H1 (cell line): ENCODE results near the gene PLA1A. TPM values are rescaled to one million over a fixed set of nuclear protein-coding genes. Genes with fewer than 3 reads are reported as not detected.
A peak's percentile ranks its signal among the peaks of the same experiment; 100 is the strongest.

ENCODE experiments used
- CTCF ChIA-PET: fragments of 300-600 bp; sonication (Branson Sonifier 250); formaldehyde crosslinking; loops from one replicate; lab custom pipeline; 2021; ENCODE audit not compliant: partially characterized antibody; lab: Charles Lee
- POLR2A ChIA-PET: fragments of 300-600 bp; sonication (Branson Sonifier 250); formaldehyde crosslinking; loops from one replicate; lab custom pipeline; 2021; ENCODE audit warnings: inconsistent platforms; ENCODE audit not compliant: partially characterized antibody; lab: Charles Lee
- DNase-seq, 2 experiments: peaks; one replicate each; pipeline versions ENCODE4 v3.0.0 to v3.0.0-alpha.2; 2010 to 2022; ENCODE audit warnings: low spot score in 2 of 2, low read depth in 1 of 2, mixed read lengths in 1 of 2
- FAIRE-seq: peaks from 2 replicates; lab custom pipeline; 2011; peaks lifted over from hg19 to GRCh38; lab: Jason Lieb, UNC
- H2AFZ ChIP-seq: 2 replicates; pipeline ENCODE4 v1.8.1; 2012; ENCODE audit warnings: low read length, inconsistent platforms
- H2AK5ac ChIP-seq: 2 replicates; pipeline ENCODE4 v1.6.1; 2013; ENCODE audit warnings: low read depth, low read length
- H2BK120ac ChIP-seq: replicated peaks from 2 replicates; pipeline ENCODE3; 2013; ENCODE audit warnings: low read depth, low read length, inconsistent platforms
- H2BK12ac ChIP-seq: 2 replicates; pipeline ENCODE4 v1.6.1; 2013; ENCODE audit warnings: low read depth, low read length
- H2BK15ac ChIP-seq: 2 replicates; pipeline ENCODE4 v1.6.1; 2013; ENCODE audit warnings: low read length
- H2BK20ac ChIP-seq: 2 replicates; pipeline ENCODE4 v1.6.1; 2013; ENCODE audit warnings: low read length
- H2BK5ac ChIP-seq: 2 replicates; pipeline ENCODE4 v1.6.1; 2013; ENCODE audit warnings: low read depth, low read length
- H3K14ac ChIP-seq: 2 replicates; pipeline ENCODE4 v1.6.1; 2013; ENCODE audit warnings: inconsistent platforms; ENCODE audit not compliant: insufficient read length
- H3K18ac ChIP-seq: 2 replicates; pipeline ENCODE4 v1.6.1; 2013; ENCODE audit warnings: low read length; ENCODE audit errors: extremely low read depth
- H3K23ac ChIP-seq: 2 replicates; pipeline ENCODE4 v1.6.1; 2013; ENCODE audit warnings: inconsistent platforms; ENCODE audit not compliant: insufficient read length
- H3K23me2 ChIP-seq: 2 replicates; pipeline ENCODE4 v1.6.1; 2013; ENCODE audit warnings: low read depth, low read length
- H3K27ac ChIP-seq: 2 replicates; pipeline ENCODE4 v1.6.1; 2011; ENCODE audit warnings: low read depth, low read length, inconsistent platforms
- H3K27me3 ChIP-seq, 4 experiments: replicated peaks in 1 of 4; 1 replicate in 1 of 4; 2 replicates in 3 of 4; pipeline versions ENCODE4 v1.6.1 to v1.8.1; 2011 to 2013; ENCODE audit warnings: low read length in 3 of 4, mild to moderate bottlenecking in 3 of 4, inconsistent platforms in 2 of 4, mixed read lengths in 2 of 4, moderate library complexity in 1 of 4; ENCODE audit not compliant: control insufficient read depth in 3 of 4, insufficient read depth in 3 of 4; ENCODE audit errors: extremely low read depth in 1 of 4
- H3K36me3 ChIP-seq, 4 experiments: 2 replicates each; pipeline versions ENCODE4 v1.6.1 to v1.8.1; 2011 to 2013; ENCODE audit warnings: mild to moderate bottlenecking in 4 of 4, low read length in 3 of 4, moderate library complexity in 2 of 4, control low read depth in 1 of 4, inconsistent platforms in 1 of 4; ENCODE audit not compliant: insufficient read depth in 4 of 4, control insufficient read depth in 2 of 4
- H3K4ac ChIP-seq: replicated peaks from 2 replicates; pipeline ENCODE3; 2013; ENCODE audit warnings: low read length, low read depth, mixed read lengths, inconsistent platforms; ENCODE audit not compliant: insufficient read length
- H3K4me1 ChIP-seq, 4 experiments: replicated peaks in 1 of 4; 1 replicate in 1 of 4; 2 replicates in 3 of 4; pipeline versions ENCODE4 v1.6.1 to v1.8.1; 2011 to 2013; ENCODE audit warnings: low read length in 3 of 4, inconsistent platforms in 2 of 4, mixed read lengths in 1 of 4; ENCODE audit not compliant: insufficient read depth in 4 of 4, control insufficient read depth in 3 of 4
- H3K4me2 ChIP-seq, 2 experiments: 2 replicates each; pipeline versions ENCODE4 v1.6.1 to v1.8.1; 2011 to 2013; ENCODE audit warnings: low read depth in 2 of 2, low read length in 2 of 2, control low read depth in 1 of 2, inconsistent platforms in 1 of 2, mild to moderate bottlenecking in 1 of 2; ENCODE audit not compliant: insufficient read depth in 1 of 2
- H3K4me3 ChIP-seq, 4 experiments: fragments of 200-600, 300-600 bp in 1 of 4; sonication (generic), shearing (Covaris generic), sonication (Bioruptor Twin) in 1 of 4; 2 replicates each; pipeline versions ENCODE4 v1.5.1 to v1.8.1; 2011 to 2016; ENCODE audit warnings: low read length in 4 of 4, low read depth in 3 of 4, control low read depth in 2 of 4, inconsistent platforms in 2 of 4, mild to moderate bottlenecking in 2 of 4, mixed read lengths in 1 of 4, moderate library complexity in 1 of 4; ENCODE audit not compliant: insufficient read depth in 2 of 4; ENCODE audit errors: extremely low read depth in 1 of 4
- H3K56ac ChIP-seq: replicated peaks from 2 replicates; pipeline ENCODE3; 2013; ENCODE audit warnings: low read depth, mild to moderate bottlenecking, mixed read lengths, low read length, inconsistent platforms; ENCODE audit not compliant: insufficient read length
- H3K79me1 ChIP-seq: 2 replicates; pipeline ENCODE4 v1.6.1; 2013; ENCODE audit warnings: low read depth, low read length, control low read depth
- H3K79me2 ChIP-seq, 2 experiments: 2 replicates each; pipeline versions ENCODE4 v1.6.1 to v1.8.1; 2012 to 2013; ENCODE audit warnings: low read length in 2 of 2, mild to moderate bottlenecking in 2 of 2, inconsistent platforms in 1 of 2; ENCODE audit not compliant: insufficient read depth in 2 of 2, control insufficient read depth in 1 of 2
- H3K9ac ChIP-seq, 4 experiments: replicated peaks in 1 of 4; 1 replicate in 1 of 4; 2 replicates in 3 of 4; pipeline versions ENCODE4 v1.6.1 to v1.8.1; 2011 to 2013; ENCODE audit warnings: low read depth in 3 of 4, low read length in 3 of 4, control low read depth in 2 of 4, mild to moderate bottlenecking in 2 of 4, moderate library complexity in 2 of 4, inconsistent platforms in 1 of 4; ENCODE audit errors: extremely low read depth in 1 of 4
- H3K9me3 ChIP-seq, 2 experiments: 2 replicates each; pipeline versions ENCODE4 v1.6.1 to v1.8.1; 2012 to 2013; ENCODE audit warnings: mild to moderate bottlenecking in 2 of 2, moderate library complexity in 2 of 2, control low read depth in 1 of 2, inconsistent platforms in 1 of 2, low read depth in 1 of 2, low read length in 1 of 2, mixed read lengths in 1 of 2; ENCODE audit not compliant: insufficient read depth in 2 of 2
- H4K20me1 ChIP-seq, 2 experiments: replicated peaks in 1 of 2; 2 replicates each; pipeline versions ENCODE3 to v1.8.1; 2011 to 2013; ENCODE audit warnings: inconsistent platforms in 2 of 2, low read length in 2 of 2, mild to moderate bottlenecking in 1 of 2; ENCODE audit not compliant: insufficient read depth in 2 of 2, control insufficient read depth in 1 of 2
- H4K5ac ChIP-seq: 2 replicates; pipeline ENCODE4 v1.6.1; 2013; ENCODE audit warnings: low read length, low read depth, mixed read lengths, inconsistent platforms; ENCODE audit not compliant: insufficient read length
- H4K8ac ChIP-seq: 2 replicates; pipeline ENCODE4 v1.8.0; 2013; ENCODE audit warnings: mild to moderate bottlenecking, moderate library complexity, low read length, inconsistent platforms; ENCODE audit not compliant: insufficient read depth; ENCODE audit errors: extremely low read depth
- H4K91ac ChIP-seq: replicated peaks from 2 replicates; pipeline ENCODE3; 2013; ENCODE audit warnings: low read length, mixed read lengths, inconsistent platforms; ENCODE audit not compliant: insufficient read length
- ASH2L ChIP-seq: fragments of 200-600, 300-600 bp; sonication (generic); IDR thresholded peaks from one replicate; pipeline ENCODE4 v1.7.1; 2017; ENCODE audit warnings: low read length
- BRCA1 ChIP-seq: IDR thresholded peaks from 2 replicates; pipeline ENCODE4 v1.6.1; 2012; ENCODE audit warnings: low read depth, low read length, improper control_type of control experiment
- GTF2F1 ChIP-seq: IDR thresholded peaks from 2 replicates; pipeline ENCODE4 v1.6.1; 2012; ENCODE audit warnings: low read depth, low read length, improper control_type of control experiment, borderline replicate concordance
- HDAC2 ChIP-seq, 2 experiments: fragments of 300-600 bp in 1 of 2; sonication (generic) in 1 of 2; IDR thresholded peaks; 2 replicates each; pipeline ENCODE4 v1.6.1; 2011 to 2012; ENCODE audit warnings: low read depth in 2 of 2, low read length in 2 of 2, mild to moderate bottlenecking in 2 of 2, moderate library complexity in 2 of 2, borderline replicate concordance in 1 of 2, inconsistent platforms in 1 of 2
- JUN ChIP-seq: IDR thresholded peaks from 2 replicates; pipeline ENCODE4 v1.6.1; 2011; ENCODE audit warnings: low read depth, mild to moderate bottlenecking, improper control_type of control experiment, low read length
- PHF8 ChIP-seq: fragments of 200-600 bp; sonication (generic); conservative IDR thresholded peaks from 2 replicates; pipeline ENCODE4 v1.7.1; 2012; ENCODE audit warnings: low read depth, mild to moderate bottlenecking, inconsistent platforms, low read length, moderate library complexity
- POU5F1 ChIP-seq: IDR thresholded peaks from 2 replicates; pipeline ENCODE4 v1.6.1; 2011; ENCODE audit warnings: low read depth, mild to moderate bottlenecking, low read length, moderate library complexity
- RXRA ChIP-seq: IDR thresholded peaks from 2 replicates; pipeline ENCODE4 v1.6.1; 2011; ENCODE audit warnings: low read depth, mild to moderate bottlenecking, low read length, moderate library complexity; ENCODE audit not compliant: insufficient read depth
- SIN3A ChIP-seq, 2 experiments: IDR thresholded peaks in 1 of 2; conservative IDR thresholded peaks in 1 of 2; 2 replicates each; pipeline ENCODE4 v1.6.1; 2011 to 2012; ENCODE audit warnings: low read length in 2 of 2, improper control_type of control experiment in 1 of 2, low read depth in 1 of 2, mild to moderate bottlenecking in 1 of 2
- SIX5 ChIP-seq: IDR thresholded peaks from 2 replicates; pipeline ENCODE4 v1.6.1; 2011; ENCODE audit warnings: mild to moderate bottlenecking, low read depth, low read length
- SP2 ChIP-seq: IDR thresholded peaks from 2 replicates; pipeline ENCODE4 v1.6.1; 2012; ENCODE audit warnings: mild to moderate bottlenecking, low read length, inconsistent platforms
- TAF7 ChIP-seq: optimal IDR thresholded peaks from 2 replicates; pipeline ENCODE3; 2011; ENCODE audit warnings: low read depth, mild to moderate bottlenecking, inconsistent platforms, low read length, moderate library complexity, borderline replicate concordance
- WGBS, 2 experiments: shearing (Covaris generic) in 1 of 2; methylation state at CpG; one replicate each; pipeline versions ENCODE4 v1.1.6 to v1.1.7; 2013 to 2015; ENCODE audit warnings: low lambda C conversion rate in 2 of 2, mixed read lengths in 2 of 2, inconsistent platforms in 1 of 2, low coverage in 1 of 2, missing lambda C conversion rate in 1 of 2; ENCODE audit not compliant: insufficient replicate concordance in 2 of 2, insufficient coverage in 1 of 2, insufficient read length in 1 of 2; ENCODE audit errors: extremely low coverage in 1 of 2, missing lambda C conversion rate in 1 of 2; 5-methylcytosine and 5-hydroxymethylcytosine counted together
- polyA plus RNA-seq, 7 experiments: library from polyadenylated mRNA; depleted of rRNA in 3 of 7; stranded (reverse) in 5 of 7; unstranded in 2 of 7; fragments of >200 nt in 5 of 7; fragments of 200-250 nt in 2 of 7; gene quantifications; 1 replicate in 5 of 7; 2 replicates in 1 of 7; 4 replicates in 1 of 7; pipeline versions ENCODE4 v1.2.1 to v1.2.3, GENCODE V29; 2011 to 2013; ENCODE audit warnings: missing spikeins in 2 of 7, mixed read lengths in 2 of 7
- total RNA-seq: library from RNA; stranded (reverse); fragmentation: NEBNext Ultra II Directional; extraction: Animal tissue kit (Norgen Biotek cat#: 25700); gene quantifications from 2 replicates; pipeline ENCODE4 v1.2.1, GENCODE V29; 2021

Gene PLA1A
- total and polyA plus RNA-seq, 2 of the 8 experiments (the other 6 are each of a cell fraction or from before 2014, with no cell fraction given) = not detected

- WGBS, 2 experiments = 91% methylated on average over 2 of the region's 2 CpGs; no CpG with 5 or more reads in 1 of the 2 experiments
- Histone ChIP-seq H3K79me2 (no peaks in the 10 kb centered on the region), H3K36me3 (no peaks in the 10 kb centered on the region), H3K27me3 (no peaks in the 10 kb centered on the region), H3K9me3 (no peaks in the 10 kb centered on the region), H4K91ac (no peak overlapping the region), H3K4me1 (peaks cover 0 to 7% (median 2%) of the 10 kb centered on the region in 4 experiments; a peak in 3 of 7 replicates), H4K8ac (peak overlapping the region; percentile 57; the same call in 1 of the 2 replicates), H3K9ac (no peak overlapping the region)
- TF ChIP-seq HDAC2 (IDR thresholded peaks at IDR 0.05; ENCODE audit: borderline replicate concordance in 1 of 2, low read depth in 2 of 2, low read length in 2 of 2) (no peak), TAF7 (no peak), JUN (no peak), SIX5 (no peak), BRCA1 (no peak), SIN3A (conservative IDR thresholded peaks at IDR 0.05 in 1 of 2, IDR thresholded peaks at IDR 0.05 in 1 of 2; ENCODE audit: low read depth in 1 of 2, low read length in 2 of 2) (no peak), SP2 (no peak), RXRA (no peak), PHF8 (no peak), ASH2L (no peak), POU5F1 (no peak), GTF2F1 (no peak)
- TF ChIP-seq, all 59 proteins: peak for 0
- no peak for DNase-seq
- Histone ChIP-seq H3K56ac (no peak overlapping the region), H3K23ac (no peak overlapping the region), H4K5ac (no peak overlapping the region), H3K14ac (no peak overlapping the region), H4K20me1 (no peaks in the 10 kb centered on the region), H2BK20ac (no peak overlapping the region), H3K23me2 (no peaks in the 10 kb centered on the region), H3K79me1 (no peaks in the 10 kb centered on the region), H3K4me3 (no peak overlapping the region), H3K4me2 (no peak overlapping the region), H2BK15ac (no peak overlapping the region), H2BK12ac (no peak overlapping the region), H3K18ac (no peak overlapping the region), H2BK5ac (no peak overlapping the region), H2BK120ac (no peak overlapping the region), H2AK5ac (no peak overlapping the region), H3K27ac (no peak overlapping the region), H2AFZ (peak overlapping the region; percentile 29; the same call in 1 of the 2 replicates), H3K4ac (no peak overlapping the region)
- ChIA-PET POLR2A (interaction anchor here (1.4 to 1.6 kb wide), 2 partner anchors 10 to 14 kb away, joined by 4 to 5 read pairs; partner anchors contain the start of gene POPDC2), CTCF (interaction anchor here (2.6 to 3.0 kb wide), 2 partner anchors 11 kb away, joined by 9 to 10 read pairs; no protein-coding TSS in a partner anchor)
- no peak for FAIRE-seq
Measured at GRCh38 chr3:119647171-119647570, 49.5 kb downstream of the PLA1A start.
